ENCODE data around the gene CUBN.

DNA sequence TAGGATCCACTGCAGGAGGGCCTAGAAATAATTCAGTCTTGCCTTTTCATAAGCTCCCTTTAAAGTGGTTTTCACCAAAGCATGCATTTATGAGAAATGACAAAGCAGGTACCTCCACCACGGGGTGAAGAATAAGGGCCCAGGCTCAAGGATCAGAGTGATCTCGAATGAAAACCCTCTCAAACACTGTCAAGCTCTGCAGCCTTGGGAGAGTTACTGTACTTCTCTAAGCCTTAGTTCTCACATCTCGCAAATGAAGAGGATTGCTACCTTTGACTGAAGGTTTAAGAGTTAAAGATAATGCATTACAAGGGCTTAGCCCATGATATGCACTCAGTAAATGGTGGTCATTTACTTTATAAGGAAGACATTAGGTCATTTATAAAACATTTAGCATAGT is 81.7 kb downstream of the CUBN start:
- TF ChIP-seq, protein P1, sequence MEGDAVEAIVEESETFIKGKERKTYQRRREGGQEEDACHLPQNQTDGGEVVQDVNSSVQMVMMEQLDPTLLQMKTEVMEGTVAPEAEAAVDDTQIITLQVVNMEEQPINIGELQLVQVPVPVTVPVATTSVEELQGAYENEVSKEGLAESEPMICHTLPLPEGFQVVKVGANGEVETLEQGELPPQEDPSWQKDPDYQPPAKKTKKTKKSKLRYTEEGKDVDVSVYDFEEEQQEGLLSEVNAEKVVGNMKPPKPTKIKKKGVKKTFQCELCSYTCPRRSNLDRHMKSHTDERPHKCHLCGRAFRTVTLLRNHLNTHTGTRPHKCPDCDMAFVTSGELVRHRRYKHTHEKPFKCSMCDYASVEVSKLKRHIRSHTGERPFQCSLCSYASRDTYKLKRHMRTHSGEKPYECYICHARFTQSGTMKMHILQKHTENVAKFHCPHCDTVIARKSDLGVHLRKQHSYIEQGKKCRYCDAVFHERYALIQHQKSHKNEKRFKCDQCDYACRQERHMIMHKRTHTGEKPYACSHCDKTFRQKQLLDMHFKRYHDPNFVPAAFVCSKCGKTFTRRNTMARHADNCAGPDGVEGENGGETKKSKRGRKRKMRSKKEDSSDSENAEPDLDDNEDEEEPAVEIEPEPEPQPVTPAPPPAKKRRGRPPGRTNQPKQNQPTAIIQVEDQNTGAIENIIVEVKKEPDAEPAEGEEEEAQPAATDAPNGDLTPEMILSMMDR (IDR thresholded peaks at IDR 0.05): no peak
- TF ChIP-seq, protein P2, sequence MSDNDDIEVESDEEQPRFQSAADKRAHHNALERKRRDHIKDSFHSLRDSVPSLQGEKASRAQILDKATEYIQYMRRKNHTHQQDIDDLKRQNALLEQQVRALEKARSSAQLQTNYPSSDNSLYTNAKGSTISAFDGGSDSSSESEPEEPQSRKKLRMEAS (IDR thresholded peaks at IDR 0.05): no peak
- TF ChIP-seq, protein P3, sequence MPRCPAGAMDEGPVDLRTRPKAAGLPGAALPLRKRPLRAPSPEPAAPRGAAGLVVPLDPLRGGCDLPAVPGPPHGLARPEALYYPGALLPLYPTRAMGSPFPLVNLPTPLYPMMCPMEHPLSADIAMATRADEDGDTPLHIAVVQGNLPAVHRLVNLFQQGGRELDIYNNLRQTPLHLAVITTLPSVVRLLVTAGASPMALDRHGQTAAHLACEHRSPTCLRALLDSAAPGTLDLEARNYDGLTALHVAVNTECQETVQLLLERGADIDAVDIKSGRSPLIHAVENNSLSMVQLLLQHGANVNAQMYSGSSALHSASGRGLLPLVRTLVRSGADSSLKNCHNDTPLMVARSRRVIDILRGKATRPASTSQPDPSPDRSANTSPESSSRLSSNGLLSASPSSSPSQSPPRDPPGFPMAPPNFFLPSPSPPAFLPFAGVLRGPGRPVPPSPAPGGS (IDR thresholded peaks at IDR 0.05): no peak
- TF ChIP-seq RCOR1 (IDR thresholded peaks at IDR 0.05; ENCODE audit: low read depth, low read length) (no peak), BHLHE40 (IDR thresholded peaks at IDR 0.05; ENCODE audit: low read depth, low read length) (no peak), SREBF2 (IDR thresholded peaks at IDR 0.05) (no peak), POLR2A (IDR thresholded peaks at IDR 0.05; ENCODE audit: low read length) (no peak), PHF8 (IDR thresholded peaks at IDR 0.05; ENCODE audit: borderline replicate concordance, low read depth) (no peak), JUN (IDR thresholded peaks at IDR 0.05) (no peak), CHD4 (IDR thresholded peaks at IDR 0.05; ENCODE audit: borderline replicate concordance) (no peak), EP300 (IDR thresholded peaks at IDR 0.05) (no peak), HDAC2 (IDR thresholded peaks at IDR 0.05) (no peak)
- TF ChIP-seq, protein P4, sequence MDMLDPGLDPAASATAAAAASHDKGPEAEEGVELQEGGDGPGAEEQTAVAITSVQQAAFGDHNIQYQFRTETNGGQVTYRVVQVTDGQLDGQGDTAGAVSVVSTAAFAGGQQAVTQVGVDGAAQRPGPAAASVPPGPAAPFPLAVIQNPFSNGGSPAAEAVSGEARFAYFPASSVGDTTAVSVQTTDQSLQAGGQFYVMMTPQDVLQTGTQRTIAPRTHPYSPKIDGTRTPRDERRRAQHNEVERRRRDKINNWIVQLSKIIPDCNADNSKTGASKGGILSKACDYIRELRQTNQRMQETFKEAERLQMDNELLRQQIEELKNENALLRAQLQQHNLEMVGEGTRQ (IDR thresholded peaks at IDR 0.05): no peak
- TF ChIP-seq, protein P5, sequence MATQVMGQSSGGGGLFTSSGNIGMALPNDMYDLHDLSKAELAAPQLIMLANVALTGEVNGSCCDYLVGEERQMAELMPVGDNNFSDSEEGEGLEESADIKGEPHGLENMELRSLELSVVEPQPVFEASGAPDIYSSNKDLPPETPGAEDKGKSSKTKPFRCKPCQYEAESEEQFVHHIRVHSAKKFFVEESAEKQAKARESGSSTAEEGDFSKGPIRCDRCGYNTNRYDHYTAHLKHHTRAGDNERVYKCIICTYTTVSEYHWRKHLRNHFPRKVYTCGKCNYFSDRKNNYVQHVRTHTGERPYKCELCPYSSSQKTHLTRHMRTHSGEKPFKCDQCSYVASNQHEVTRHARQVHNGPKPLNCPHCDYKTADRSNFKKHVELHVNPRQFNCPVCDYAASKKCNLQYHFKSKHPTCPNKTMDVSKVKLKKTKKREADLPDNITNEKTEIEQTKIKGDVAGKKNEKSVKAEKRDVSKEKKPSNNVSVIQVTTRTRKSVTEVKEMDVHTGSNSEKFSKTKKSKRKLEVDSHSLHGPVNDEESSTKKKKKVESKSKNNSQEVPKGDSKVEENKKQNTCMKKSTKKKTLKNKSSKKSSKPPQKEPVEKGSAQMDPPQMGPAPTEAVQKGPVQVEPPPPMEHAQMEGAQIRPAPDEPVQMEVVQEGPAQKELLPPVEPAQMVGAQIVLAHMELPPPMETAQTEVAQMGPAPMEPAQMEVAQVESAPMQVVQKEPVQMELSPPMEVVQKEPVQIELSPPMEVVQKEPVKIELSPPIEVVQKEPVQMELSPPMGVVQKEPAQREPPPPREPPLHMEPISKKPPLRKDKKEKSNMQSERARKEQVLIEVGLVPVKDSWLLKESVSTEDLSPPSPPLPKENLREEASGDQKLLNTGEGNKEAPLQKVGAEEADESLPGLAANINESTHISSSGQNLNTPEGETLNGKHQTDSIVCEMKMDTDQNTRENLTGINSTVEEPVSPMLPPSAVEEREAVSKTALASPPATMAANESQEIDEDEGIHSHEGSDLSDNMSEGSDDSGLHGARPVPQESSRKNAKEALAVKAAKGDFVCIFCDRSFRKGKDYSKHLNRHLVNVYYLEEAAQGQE (IDR thresholded peaks at IDR 0.05): no peak
